B cell (primary cell): ENCODE data around the gene AURKAIP1. TPM values are rescaled to one million over a fixed set of nuclear protein-coding genes. Genes with fewer than 3 reads are reported as not detected.

Experiments
- ATAC-seq: fragments of 200-7000 bp; cut with Tn5 transposase; one replicate; pipeline ENCODE4 v1.10.0; 2021; ENCODE audit warnings: low read depth, mild to moderate bottlenecking, moderate number of reproducible peaks, moderate library complexity
- CTCF ChIA-PET: fragments of 350-600 bp; sonication (Branson Sonifier 250); formaldehyde crosslinking; loops from one replicate; lab custom pipeline; 2021; ENCODE audit warnings: antibody characterized with exemption, inconsistent platforms; lab: Charles Lee
- POLR2A ChIA-PET: fragments of 350-600 bp; sonication (Branson Sonifier 250); formaldehyde crosslinking; loops from one replicate; lab custom pipeline; 2021; ENCODE audit warnings: antibody characterized with exemption; lab: Charles Lee
- DNase-seq: peaks from one replicate; pipeline ENCODE4 v3.0.0; 2013
- H2AFZ ChIP-seq: 2 replicates; pipeline ENCODE4 v1.6.1; 2012; ENCODE audit warnings: mild to moderate bottlenecking, low read depth, low read length; ENCODE audit not compliant: insufficient read depth, poor library complexity, severe bottlenecking
- H3K27ac ChIP-seq, 2 donors: 1 replicate in 1 of 2; 2 replicates in 1 of 2; pipeline ENCODE4 v1.5.1; 2012 to 2013; ENCODE audit warnings: low read length in 2 of 2, mild to moderate bottlenecking in 2 of 2, moderate library complexity in 1 of 2
- H3K27me3 ChIP-seq, 4 experiments: fragments of 200-600 bp in 1 of 4; sonication (generic) in 1 of 4; replicated peaks in 1 of 4; 1 replicate in 2 of 4; 2 replicates in 2 of 4; pipeline versions ENCODE4 v1.6.1 to v1.7.0; 2013 to 2016; ENCODE audit warnings: low read length in 3 of 4, mild to moderate bottlenecking in 2 of 4, mixed read lengths in 1 of 4, moderate library complexity in 1 of 4; ENCODE audit not compliant: insufficient read depth in 4 of 4, control insufficient read depth in 3 of 4; ENCODE audit errors: control extremely low read depth in 1 of 4
- H3K36me3 ChIP-seq, 2 experiments: replicated peaks in 1 of 2; 1 replicate in 1 of 2; 2 replicates in 1 of 2; pipeline versions ENCODE4 v1.6.1 to v1.7.1; 2013; ENCODE audit warnings: low read length in 1 of 2; ENCODE audit not compliant: insufficient read depth in 2 of 2, control insufficient read depth in 1 of 2; ENCODE audit errors: control extremely low read depth in 1 of 2, extremely low read depth in 1 of 2
- H3K4me1 ChIP-seq, 2 donors: fragments of 200-600 bp in 1 of 2; sonication (generic) in 1 of 2; 1 replicate in 1 of 2; 2 replicates in 1 of 2; pipeline versions ENCODE4 v1.5.1 to v1.6.1; 2013 to 2017; ENCODE audit warnings: low read length in 2 of 2; ENCODE audit not compliant: control insufficient read depth in 2 of 2, insufficient read depth in 2 of 2
- H3K4me2 ChIP-seq: replicated peaks from 2 replicates; pipeline ENCODE3; 2012; ENCODE audit warnings: mild to moderate bottlenecking, low read depth, low read length; ENCODE audit not compliant: poor library complexity, severe bottlenecking
- H3K4me3 ChIP-seq, 5 experiments: fragments of 200-600 bp in 1 of 5; sonication (generic) in 1 of 5; 1 replicate in 3 of 5; 2 replicates in 2 of 5; pipeline versions ENCODE4 v1.5.1 to v1.7.0; 2011 to 2016; ENCODE audit warnings: low read length in 4 of 5, mild to moderate bottlenecking in 4 of 5, low read depth in 2 of 5, control low read depth in 1 of 5, moderate library complexity in 1 of 5; ENCODE audit not compliant: insufficient read depth in 1 of 5; ENCODE audit errors: control extremely low read depth in 1 of 5, extremely low read depth in 1 of 5
- H3K79me2 ChIP-seq: fragments of 200-600 bp; sonication (generic); one replicate; pipeline ENCODE4 v1.6.0; 2016; ENCODE audit warnings: low read length; ENCODE audit not compliant: control insufficient read depth, insufficient read depth
- H3K9ac ChIP-seq: fragments of 200-600 bp; sonication (generic); 2 replicates; pipeline ENCODE4 v1.6.1; 2017; ENCODE audit warnings: mild to moderate bottlenecking, low read length, moderate library complexity
- H3K9me3 ChIP-seq, 3 donors: one replicate each; pipeline versions ENCODE4 v1.6.1 to v1.7.1; 2013; ENCODE audit warnings: low read length in 2 of 3; ENCODE audit not compliant: control insufficient read depth in 2 of 3, insufficient read depth in 1 of 3; ENCODE audit errors: control extremely low read depth in 1 of 3
- H4K20me1 ChIP-seq: 2 replicates; pipeline ENCODE4 v1.6.0; 2012; ENCODE audit warnings: mild to moderate bottlenecking, low read length; ENCODE audit not compliant: insufficient read depth, control insufficient read depth, poor library complexity, severe bottlenecking
- H3K27ac Mint-ChIP-seq: one replicate; pipeline ENCODE4 v1.8.0; 2021; ENCODE audit warnings: mixed read lengths
- H3K27me3 Mint-ChIP-seq: one replicate; pipeline ENCODE4 v1.8.0; 2021; ENCODE audit warnings: mixed read lengths
- H3K4me1 Mint-ChIP-seq: one replicate; pipeline ENCODE4 v1.8.0; 2021; ENCODE audit warnings: mixed read lengths
- H3K4me3 Mint-ChIP-seq: one replicate; pipeline ENCODE4 v1.8.0; 2021; ENCODE audit warnings: mixed read lengths
- H3K9me3 Mint-ChIP-seq: one replicate; pipeline ENCODE4 v1.8.0; 2022; ENCODE audit warnings: mixed read lengths; ENCODE audit not compliant: insufficient read depth
- CTCF ChIP-seq: fragments of 200-600 bp; IDR thresholded peaks from one replicate; pipeline ENCODE4 v1.8.0; 2022; ENCODE audit warnings: antibody characterized with exemption, mild to moderate bottlenecking
- EZH2 ChIP-seq: IDR thresholded peaks from 2 replicates; pipeline ENCODE4 v1.6.1; 2012; ENCODE audit warnings: borderline replicate concordance, low read depth, mild to moderate bottlenecking, moderate library complexity, low read length; ENCODE audit not compliant: insufficient read depth, poor library complexity, severe bottlenecking
- WGBS: methylation state at CpG from one replicate; pipeline ENCODE4 v1.1.5; 2013; ENCODE audit warnings: missing lambda C conversion rate; ENCODE audit not compliant: insufficient coverage; 5-methylcytosine and 5-hydroxymethylcytosine counted together
- intact Hi-C: fragments of 100-400 bp; cut with micrococcal nuclease; formaldehyde crosslinking; loops from one replicate; pipeline ENCODE4 v1.10.0; 2022
- polyA plus RNA-seq: library from polyadenylated mRNA; depleted of rRNA; stranded (reverse); fragments of >200 nt; gene quantifications from 2 replicates; pipeline ENCODE4 v1.2.3, GENCODE V29; 2012
- total RNA-seq, 2 donors: library from RNA; stranded (reverse); fragments of 120-200 nt in 1 of 2; gene quantifications; 1 replicate in 1 of 2; 2 replicates in 1 of 2; pipeline versions ENCODE4 v1.2.3 to v1.2.4, GENCODE V29; 2013 to 2022

AURKAIP1 gene
- total and polyA plus RNA-seq, 2 donors (not counting 1 experiment from before 2014, with no cell fraction given): 61.1 to 61.7 TPM

DNA sequence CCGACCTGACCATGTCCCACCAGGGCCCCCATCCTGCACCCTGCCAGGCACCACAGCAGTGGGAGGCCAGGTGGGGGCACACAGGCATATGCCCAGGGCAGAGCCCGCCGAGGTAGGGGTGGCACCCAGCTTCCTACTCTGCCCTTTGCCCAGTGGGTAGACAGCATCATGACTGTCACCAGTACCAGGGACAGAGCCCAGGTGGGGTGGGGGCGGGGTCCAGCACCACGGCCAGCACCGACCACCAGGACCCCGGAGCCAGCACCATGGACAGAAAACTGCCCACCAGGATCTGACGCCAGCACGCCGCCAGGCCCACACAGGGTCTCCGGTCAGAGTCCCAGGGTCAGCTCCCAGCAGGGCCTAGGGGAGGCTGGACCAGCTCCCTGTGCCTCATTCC lies 40.2 kb downstream of the AURKAIP1 start:
- peaks cover 6% of the 10 kb centered on the region for H3K4me1 Mint-ChIP-seq
- WGBS: 90% methylated on average over 11 of the region's 11 CpGs
- Histone ChIP-seq H3K79me2 (no peaks in the 10 kb centered on the region), H3K36me3 (peaks cover 0 to 9% of the 10 kb centered on the region in 2 experiments), H3K4me2 (no peak overlapping the region), H2AFZ (no peak overlapping the region), H3K27ac (no peak overlapping the region), H3K4me1 (peaks cover 0 to 16% of the 10 kb centered on the region in 2 donors), H3K27me3 (no peaks in the 10 kb centered on the region), H3K9me3 (peaks cover 0 to 13% (median 0%) of the 10 kb centered on the region in 3 donors), H3K9ac (no peak overlapping the region), H3K4me3 (no peak overlapping the region), H4K20me1 (no peaks in the 10 kb centered on the region)
- no peak for TF ChIP-seq CTCF
- DNase-seq (no peak), ATAC-seq (no peak)
- intact Hi-C loops: no loop called here
- no peaks in the 10 kb centered on the region for H3K9me3 Mint-ChIP-seq
- no peaks in the 10 kb centered on the region for H3K27me3 Mint-ChIP-seq
- no peak overlapping the region for H3K27ac Mint-ChIP-seq
- ChIA-PET POLR2A (no interaction called here), CTCF (no interaction called here)
- H3K4me3 Mint-ChIP-seq: no peak overlapping the region

GRCh38 chr1:1333551-1334241 lies 41.3 kb downstream of the AURKAIP1 start:
- peaks cover 0 to 16% (median 0%) of the 10 kb centered on the region in 3 donors for H3K9me3 ChIP-seq
- peaks cover 7% of the 10 kb centered on the region for H3K4me1 Mint-ChIP-seq
- intact Hi-C loops: no loop called here
- peaks cover 0 to 16% of the 10 kb centered on the region in 2 donors for H3K4me1 ChIP-seq
- ATAC-seq: no peak
- no peak overlapping the region for H3K27ac ChIP-seq
- no peak overlapping the region for H3K4me3 Mint-ChIP-seq
- no peaks in the 10 kb centered on the region for H3K27me3 Mint-ChIP-seq
- CTCF ChIA-PET: no interaction called here
- 96% methylated on average over 36 of the region's 36 CpGs for WGBS
- no peaks in the 10 kb centered on the region for H3K27me3 ChIP-seq
- H4K20me1 ChIP-seq: no peaks in the 10 kb centered on the region
- H3K9me3 Mint-ChIP-seq: no peaks in the 10 kb centered on the region
- no peak overlapping the region for H3K9ac ChIP-seq
- no peak for DNase-seq
- POLR2A ChIA-PET: no interaction called here
- no peak overlapping the region for H3K4me2 ChIP-seq
- H2AFZ ChIP-seq: no peak overlapping the region
- TF ChIP-seq CTCF: no peak
- TF ChIP-seq EZH2: no peak
- H3K79me2 ChIP-seq: no peaks in the 10 kb centered on the region
- H3K4me3 ChIP-seq: no peak overlapping the region
- no peak overlapping the region for H3K27ac Mint-ChIP-seq
- H3K36me3 ChIP-seq: peaks cover 0 to 5% of the 10 kb centered on the region in 2 experiments
